ENCODE data around the gene TBC1D5. TPM values are rescaled to one million over a fixed set of nuclear protein-coding genes. Genes with fewer than 3 reads are reported as not detected.
A peak's percentile ranks its signal among the peaks of the same experiment; 100 is the strongest.

TBC1D5 gene
- total and polyA plus RNA-seq, 2 of the 4 experiments (the other 2 are of a cell fraction): 16.4 to 57.0 TPM

DNA sequence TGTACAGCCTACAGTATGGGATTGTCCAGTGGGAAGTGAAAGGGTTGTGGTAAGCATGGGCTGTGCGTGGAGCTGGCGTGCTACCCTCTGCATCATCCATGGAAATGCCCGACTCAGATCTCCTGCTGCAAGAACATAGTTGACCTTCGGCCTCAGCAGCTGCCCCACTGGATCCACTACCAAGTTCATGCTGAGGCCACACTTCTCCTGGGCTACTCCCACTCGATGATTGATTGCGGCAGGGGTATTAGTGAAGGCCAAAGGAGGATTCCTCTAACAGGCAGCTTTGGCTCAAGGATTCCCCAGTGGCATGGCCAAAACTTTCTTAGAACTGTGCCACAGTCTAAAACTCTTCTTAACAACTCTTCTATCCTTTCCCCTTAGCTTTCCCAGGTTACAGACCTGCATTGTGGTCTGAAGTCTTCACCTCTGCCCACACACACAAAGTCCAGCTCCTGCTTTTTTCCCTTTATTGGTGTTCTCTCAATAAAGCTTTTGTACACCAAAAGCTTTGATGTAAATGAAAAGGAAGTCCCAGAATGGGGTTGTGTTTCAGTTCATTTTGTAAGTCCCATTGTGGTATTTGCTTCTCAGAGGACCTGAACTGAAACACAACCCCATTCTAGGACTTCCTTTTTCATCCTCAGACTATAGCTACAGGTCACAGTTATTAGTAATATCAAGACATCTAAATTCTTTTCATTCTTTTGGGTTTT lies 4.9 kb upstream of the TBC1D5 start:
- Histone ChIP-seq H4K91ac (ENCODE audit: insufficient read depth, low read depth, low read length) (no peak overlapping the region), H2BK5ac (ENCODE audit: low read depth, low read length, poor library complexity, severe bottlenecking) (no peak overlapping the region), H3K36me3 (ENCODE audit: control insufficient read depth, insufficient read depth, low read length) (no peaks in the 10 kb centered on the region), H3K9me3 (ENCODE audit: control insufficient read depth, insufficient read depth, low read length) (no peaks in the 10 kb centered on the region), H3K4me2 (ENCODE audit: low read depth, low read length) (no peak overlapping the region), H3K79me1 (ENCODE audit: low read depth in 1 of 2, low read length in 2 of 2) (no peaks in the 10 kb centered on the region), H3K9me1 (ENCODE audit: insufficient read depth, low read length) (no peaks in the 10 kb centered on the region), H2AK9ac (replicated peaks; ENCODE audit: low read depth, low read length, poor library complexity) (peak overlapping the region; percentile 9), H3K4ac (ENCODE audit: low read depth, low read length) (no peak overlapping the region), H2AK5ac (ENCODE audit: low read depth, low read length) (no peak overlapping the region), H3K9ac (ENCODE audit: low read depth, low read length) (no peak overlapping the region), H3K14ac (replicated peaks; ENCODE audit: low read depth, low read length) (no peak overlapping the region), H2AFZ (replicated peaks; ENCODE audit: low read length, poor library complexity) (no peak overlapping the region), H3K4me3 (ENCODE audit: insufficient read depth, low read depth, low read length) (no peak overlapping the region), H2BK15ac (ENCODE audit: low read depth, low read length) (no peak overlapping the region), H3K18ac (ENCODE audit: low read depth, low read length) (no peak overlapping the region), H3K56ac (ENCODE audit: extremely low read depth, insufficient read depth, low read length) (no peak overlapping the region), H3K23ac (ENCODE audit: low read depth, low read length) (no peak overlapping the region), H3K4me1 (ENCODE audit: control insufficient read depth, insufficient read depth, low read length) (no peaks in the 10 kb centered on the region), H2BK120ac (ENCODE audit: low read depth, low read length) (no peak overlapping the region), H4K5ac (ENCODE audit: low read depth, low read length) (no peak overlapping the region), H4K20me1 (ENCODE audit: insufficient read depth, low read length) (no peaks in the 10 kb centered on the region), H4K8ac (ENCODE audit: low read depth in 2 of 2, low read length in 2 of 2) (no peak overlapping the region), H3K27me3 (ENCODE audit: control insufficient read depth, insufficient read depth, low read length) (no peaks in the 10 kb centered on the region; the same call in 1 of the 2 replicates), H2BK20ac (ENCODE audit: low read depth, low read length) (no peak overlapping the region), H3K27ac (ENCODE audit: insufficient read depth, low read length) (no peak overlapping the region)
- ATAC-seq (ENCODE audit: low read depth): no peak
- ChIA-PET POLR2A (ENCODE audit: unreplicated experiment) (no interaction called here), CTCF (interaction anchor here (0.5 kb wide), 1 partner anchor 377 kb away, joined by 3 read pairs; no protein-coding TSS in a partner anchor)
- WGBS, 2 experiments (ENCODE audit: extremely low coverage in 2 of 2, insufficient read length in 1 of 2): no CpG with 5 or more reads among the region's 6 CpGs
- no TSS peak for BruUV-seq (replicated peaks)
- no peak for DNase-seq
- no peak for TF ChIP-seq SMC3 (IDR thresholded peaks at IDR 0.05; ENCODE audit: low read depth, low read length)
- TF ChIP-seq CHD1 (IDR thresholded peaks at IDR 0.05; ENCODE audit: low read depth, low read length): no peak
- TF ChIP-seq MXI1 (IDR thresholded peaks at IDR 0.05; ENCODE audit: borderline replicate concordance, low read depth, low read length): no peak
- TF ChIP-seq, protein P1, sequence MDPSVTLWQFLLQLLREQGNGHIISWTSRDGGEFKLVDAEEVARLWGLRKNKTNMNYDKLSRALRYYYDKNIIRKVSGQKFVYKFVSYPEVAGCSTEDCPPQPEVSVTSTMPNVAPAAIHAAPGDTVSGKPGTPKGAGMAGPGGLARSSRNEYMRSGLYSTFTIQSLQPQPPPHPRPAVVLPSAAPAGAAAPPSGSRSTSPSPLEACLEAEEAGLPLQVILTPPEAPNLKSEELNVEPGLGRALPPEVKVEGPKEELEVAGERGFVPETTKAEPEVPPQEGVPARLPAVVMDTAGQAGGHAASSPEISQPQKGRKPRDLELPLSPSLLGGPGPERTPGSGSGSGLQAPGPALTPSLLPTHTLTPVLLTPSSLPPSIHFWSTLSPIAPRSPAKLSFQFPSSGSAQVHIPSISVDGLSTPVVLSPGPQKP (IDR thresholded peaks at IDR 0.05; ENCODE audit: borderline replicate concordance, low read depth, low read length): no peak
- TF ChIP-seq BHLHE40 (IDR thresholded peaks at IDR 0.05; ENCODE audit: low read depth, low read length): no peak
- no peak for TF ChIP-seq POLR2A (IDR thresholded peaks at IDR 0.05; ENCODE audit: low read depth, low read length)
- no peak for TF ChIP-seq CEBPB (IDR thresholded peaks at IDR 0.05; ENCODE audit: low read depth, low read length)
- TF ChIP-seq RAD21 (IDR thresholded peaks at IDR 0.05; ENCODE audit: low read length): no peak
- no peak for TF ChIP-seq RCOR1 (IDR thresholded peaks at IDR 0.05; ENCODE audit: insufficient replicate concordance, low read length)
- TF ChIP-seq RFX5 (IDR thresholded peaks at IDR 0.05; ENCODE audit: low read depth, low read length): no peak
- no peak for TF ChIP-seq MAZ (IDR thresholded peaks at IDR 0.05; ENCODE audit: borderline replicate concordance, low read depth, low read length)
- TF ChIP-seq, protein P2, sequence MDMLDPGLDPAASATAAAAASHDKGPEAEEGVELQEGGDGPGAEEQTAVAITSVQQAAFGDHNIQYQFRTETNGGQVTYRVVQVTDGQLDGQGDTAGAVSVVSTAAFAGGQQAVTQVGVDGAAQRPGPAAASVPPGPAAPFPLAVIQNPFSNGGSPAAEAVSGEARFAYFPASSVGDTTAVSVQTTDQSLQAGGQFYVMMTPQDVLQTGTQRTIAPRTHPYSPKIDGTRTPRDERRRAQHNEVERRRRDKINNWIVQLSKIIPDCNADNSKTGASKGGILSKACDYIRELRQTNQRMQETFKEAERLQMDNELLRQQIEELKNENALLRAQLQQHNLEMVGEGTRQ (IDR thresholded peaks at IDR 0.05; ENCODE audit: low read depth, low read length): no peak
- no peak for TF ChIP-seq MAFK (IDR thresholded peaks at IDR 0.05; ENCODE audit: low read depth, low read length)
- no peak for TF ChIP-seq NFE2L2 (IDR thresholded peaks at IDR 0.05; ENCODE audit: low read depth, low read length)
- TF ChIP-seq, protein P3, sequence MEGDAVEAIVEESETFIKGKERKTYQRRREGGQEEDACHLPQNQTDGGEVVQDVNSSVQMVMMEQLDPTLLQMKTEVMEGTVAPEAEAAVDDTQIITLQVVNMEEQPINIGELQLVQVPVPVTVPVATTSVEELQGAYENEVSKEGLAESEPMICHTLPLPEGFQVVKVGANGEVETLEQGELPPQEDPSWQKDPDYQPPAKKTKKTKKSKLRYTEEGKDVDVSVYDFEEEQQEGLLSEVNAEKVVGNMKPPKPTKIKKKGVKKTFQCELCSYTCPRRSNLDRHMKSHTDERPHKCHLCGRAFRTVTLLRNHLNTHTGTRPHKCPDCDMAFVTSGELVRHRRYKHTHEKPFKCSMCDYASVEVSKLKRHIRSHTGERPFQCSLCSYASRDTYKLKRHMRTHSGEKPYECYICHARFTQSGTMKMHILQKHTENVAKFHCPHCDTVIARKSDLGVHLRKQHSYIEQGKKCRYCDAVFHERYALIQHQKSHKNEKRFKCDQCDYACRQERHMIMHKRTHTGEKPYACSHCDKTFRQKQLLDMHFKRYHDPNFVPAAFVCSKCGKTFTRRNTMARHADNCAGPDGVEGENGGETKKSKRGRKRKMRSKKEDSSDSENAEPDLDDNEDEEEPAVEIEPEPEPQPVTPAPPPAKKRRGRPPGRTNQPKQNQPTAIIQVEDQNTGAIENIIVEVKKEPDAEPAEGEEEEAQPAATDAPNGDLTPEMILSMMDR (conservative IDR thresholded peaks at IDR 0.05; ENCODE audit: low read depth, low read length): no peak
- in situ Hi-C loops (cut with MboI; ENCODE audit: low sequenced_read_pairs): no loop called here
- dilution Hi-C loops (cut with HindIII; ENCODE audit: low sequenced_read_pairs, unreplicated experiment): no loop called here
- intact Hi-C loops (cut with micrococcal nuclease): loop anchor here (10.0 kb wide), 1 partner anchor 493 kb away; no protein-coding TSS in a partner anchor

Data from IMR-90 (cell line).